CD4-positive, alpha-beta T cell (primary cell): ENCODE results near the gene ZNF823. TPM values are rescaled to one million over a fixed set of nuclear protein-coding genes. Genes with fewer than 3 reads are reported as not detected.
"Not testable (repeated sequence)": the region's sequence is repeated elsewhere in the genome, so short reads cannot be mapped to it uniquely, and the experiment has no call there.

Experiments used
- ATAC-seq: fragments of 200-7000 bp; cut with Tn5 transposase; one replicate; pipeline ENCODE4 v1.10.0; 2022; ENCODE audit warnings: mild to moderate bottlenecking; ENCODE audit not compliant: poor library complexity
- CTCF ChIA-PET: fragments of 350-600 bp; sonication (Branson Sonifier 250); formaldehyde crosslinking; loops from one replicate; lab custom pipeline; 2021; ENCODE audit warnings: antibody characterized with exemption, inconsistent platforms; lab: Charles Lee
- POLR2A ChIA-PET: fragments of 350-600 bp; sonication (Branson Sonifier 250); formaldehyde crosslinking; loops from one replicate; lab custom pipeline; 2021; ENCODE audit warnings: antibody characterized with exemption, inconsistent platforms; lab: Charles Lee
- DNase-seq, 14 experiments: peaks; one replicate each; pipeline ENCODE4 v3.0.0-alpha.2; 2013 to 2020; ENCODE audit warnings: mixed read lengths in 2 of 14
- H3K27ac ChIP-seq, 2 donors: one replicate each; pipeline versions ENCODE4 v1.5.1 to v1.7.0; 2013; ENCODE audit warnings: low read length in 2 of 2, low read depth in 1 of 2, mild to moderate bottlenecking in 1 of 2
- H3K27me3 ChIP-seq, 2 experiments: 1 replicate in 1 of 2; 2 replicates in 1 of 2; pipeline versions ENCODE4 v1.6.1 to v1.7.0; 2013; ENCODE audit warnings: low read length in 2 of 2, control low read depth in 1 of 2, mild to moderate bottlenecking in 1 of 2, moderate library complexity in 1 of 2; ENCODE audit not compliant: insufficient read depth in 2 of 2, control insufficient read depth in 1 of 2
- H3K36me3 ChIP-seq: one replicate; pipeline ENCODE4 v1.6.1; 2013; ENCODE audit warnings: low read length, control low read depth; ENCODE audit not compliant: insufficient read depth
- H3K4me1 ChIP-seq: one replicate; pipeline ENCODE4 v1.6.1; 2013; ENCODE audit warnings: low read length, control low read depth; ENCODE audit not compliant: insufficient read depth
- H3K4me3 ChIP-seq: one replicate; pipeline ENCODE4 v1.5.1; 2013; ENCODE audit warnings: mild to moderate bottlenecking, low read length, moderate library complexity
- H3K9me3 ChIP-seq, 2 experiments: 1 replicate in 1 of 2; 2 replicates in 1 of 2; pipeline versions ENCODE4 v1.6.1 to v1.7.0; 2013; ENCODE audit warnings: low read length in 2 of 2, mild to moderate bottlenecking in 2 of 2, control low read depth in 1 of 2, moderate library complexity in 1 of 2; ENCODE audit not compliant: control insufficient read depth in 1 of 2, insufficient read depth in 1 of 2
- H3K27ac Mint-ChIP-seq: one replicate; pipeline ENCODE4 v1.8.0; 2020; ENCODE audit warnings: mixed read lengths
- H3K27me3 Mint-ChIP-seq: one replicate; pipeline ENCODE4 v1.8.0; 2021; ENCODE audit warnings: mixed read lengths
- H3K36me3 Mint-ChIP-seq: one replicate; pipeline ENCODE4 v1.8.0; 2021; ENCODE audit warnings: low read depth, mixed read lengths
- H3K4me1 Mint-ChIP-seq: one replicate; pipeline ENCODE4 v1.8.0; 2021; ENCODE audit warnings: low read depth, mixed read lengths
- H3K4me3 Mint-ChIP-seq: one replicate; pipeline ENCODE4 v1.8.0; 2020; ENCODE audit warnings: mild to moderate bottlenecking, mixed read lengths
- H3K9me3 Mint-ChIP-seq: one replicate; pipeline ENCODE4 v1.8.0; 2020; ENCODE audit warnings: mixed read lengths
- intact Hi-C, 2 experiments: fragments of 100-400 bp; cut with DNase I in 1 of 2; cut with micrococcal nuclease in 1 of 2; formaldehyde crosslinking; loops; one replicate each; pipeline versions ENCODE4 v1.15.1 to v1.9.0; 2023 to 2025; cut with DNase I, micrococcal nuclease
- total RNA-seq, 174 experiments: library from RNA in 2 of 174; stranded (reverse) in 2 of 174; gene quantifications; one replicate each; pipeline ENCODE4 v1.2.3 and lab custom pipeline; 2021 to 2026
- TF ChIP-seq, protein P1 (sequence below): fragments of 200-600 bp; IDR thresholded peaks from one replicate; pipeline ENCODE4 v1.8.0; 2022; ENCODE audit warnings: antibody characterized with exemption, mild to moderate bottlenecking

ZNF823 gene
- total RNA-seq, 2 experiments from 2014 or later: 1.7 to 2.2 TPM

GRCh38 chr19:11684987-11685675 is 53.6 kb downstream of the ZNF823 start:
- intact Hi-C loops: no loop called here
- Mint-ChIP-seq H3K9me3 (peaks cover 19% of the 10 kb centered on the region), H3K36me3 (peaks cover 4% of the 10 kb centered on the region)

GRCh38 chr19:11680689-11681302 is 58.0 kb downstream of the ZNF823 start:
- ChIA-PET CTCF (no interaction called here), POLR2A (no interaction called here)
- Histone ChIP-seq H3K9me3 (peaks cover 41 to 44% of the 10 kb centered on the region in 2 experiments), H3K27ac (no peak overlapping the region), H3K36me3 (no peaks in the 10 kb centered on the region), H3K4me3 (no peak overlapping the region), H3K4me1 (no peaks in the 10 kb centered on the region), H3K27me3 (peaks cover 0 to 7% of the 10 kb centered on the region in 2 experiments)
- H3K4me3 Mint-ChIP-seq: no peak overlapping the region
- no peaks in the 10 kb centered on the region for H3K4me1 Mint-ChIP-seq
- DNase-seq: no peak
- intact Hi-C loops: no loop called here
- TF ChIP-seq, protein P1, sequence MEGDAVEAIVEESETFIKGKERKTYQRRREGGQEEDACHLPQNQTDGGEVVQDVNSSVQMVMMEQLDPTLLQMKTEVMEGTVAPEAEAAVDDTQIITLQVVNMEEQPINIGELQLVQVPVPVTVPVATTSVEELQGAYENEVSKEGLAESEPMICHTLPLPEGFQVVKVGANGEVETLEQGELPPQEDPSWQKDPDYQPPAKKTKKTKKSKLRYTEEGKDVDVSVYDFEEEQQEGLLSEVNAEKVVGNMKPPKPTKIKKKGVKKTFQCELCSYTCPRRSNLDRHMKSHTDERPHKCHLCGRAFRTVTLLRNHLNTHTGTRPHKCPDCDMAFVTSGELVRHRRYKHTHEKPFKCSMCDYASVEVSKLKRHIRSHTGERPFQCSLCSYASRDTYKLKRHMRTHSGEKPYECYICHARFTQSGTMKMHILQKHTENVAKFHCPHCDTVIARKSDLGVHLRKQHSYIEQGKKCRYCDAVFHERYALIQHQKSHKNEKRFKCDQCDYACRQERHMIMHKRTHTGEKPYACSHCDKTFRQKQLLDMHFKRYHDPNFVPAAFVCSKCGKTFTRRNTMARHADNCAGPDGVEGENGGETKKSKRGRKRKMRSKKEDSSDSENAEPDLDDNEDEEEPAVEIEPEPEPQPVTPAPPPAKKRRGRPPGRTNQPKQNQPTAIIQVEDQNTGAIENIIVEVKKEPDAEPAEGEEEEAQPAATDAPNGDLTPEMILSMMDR: no peak
- ATAC-seq: no peak
- peaks cover 14% of the 10 kb centered on the region for H3K27me3 Mint-ChIP-seq
- H3K36me3 Mint-ChIP-seq: no peaks in the 10 kb centered on the region
- H3K9me3 Mint-ChIP-seq: peaks cover 13% of the 10 kb centered on the region
- H3K27ac Mint-ChIP-seq: no peak overlapping the region

More at GRCh38 chr19:11684987-11685675, 53.6 kb downstream of the ZNF823 start:
- ChIA-PET CTCF (no interaction called here), POLR2A (no interaction called here)
- no peak overlapping the region for H3K4me3 Mint-ChIP-seq
- no peak overlapping the region for H3K27ac Mint-ChIP-seq
- TF ChIP-seq, protein P1: no peak
- no peaks in the 10 kb centered on the region for H3K4me1 Mint-ChIP-seq
- H3K27me3 Mint-ChIP-seq: peaks cover 19% of the 10 kb centered on the region
- Histone ChIP-seq H3K27ac (no peak overlapping the region), H3K9me3 (peaks cover 24 to 50% of the 10 kb centered on the region in 2 experiments), H3K36me3 (no peaks in the 10 kb centered on the region), H3K4me1 (no peaks in the 10 kb centered on the region), H3K4me3 (no peak overlapping the region), H3K27me3 (peaks cover 0 to 7% of the 10 kb centered on the region in 2 experiments)
- no peak for ATAC-seq
- no peak for DNase-seq

DNA sequence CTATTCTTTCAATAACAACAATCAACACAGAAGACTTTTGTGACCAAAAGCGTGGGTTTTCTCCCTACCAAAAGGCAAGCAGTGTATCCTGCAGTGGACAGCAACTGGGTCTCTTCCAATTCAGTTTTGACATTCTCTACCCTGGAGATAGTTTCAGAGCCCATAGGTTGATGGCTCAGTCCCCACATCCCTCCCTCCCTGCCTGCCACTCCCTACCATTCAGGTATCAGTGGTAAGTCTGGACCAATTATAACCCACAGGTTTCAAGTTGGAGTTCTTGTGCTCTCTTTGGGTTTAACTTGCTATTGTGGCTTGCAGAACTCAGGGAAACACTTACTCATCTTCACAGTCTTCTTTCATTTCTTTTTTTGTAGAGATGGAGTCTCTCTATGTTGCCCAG is 60.2 kb downstream of the ZNF823 start:
- CTCF ChIA-PET: no interaction called here
- H3K27ac ChIP-seq: no peak overlapping the region
- intact Hi-C loops: no loop called here

DNA sequence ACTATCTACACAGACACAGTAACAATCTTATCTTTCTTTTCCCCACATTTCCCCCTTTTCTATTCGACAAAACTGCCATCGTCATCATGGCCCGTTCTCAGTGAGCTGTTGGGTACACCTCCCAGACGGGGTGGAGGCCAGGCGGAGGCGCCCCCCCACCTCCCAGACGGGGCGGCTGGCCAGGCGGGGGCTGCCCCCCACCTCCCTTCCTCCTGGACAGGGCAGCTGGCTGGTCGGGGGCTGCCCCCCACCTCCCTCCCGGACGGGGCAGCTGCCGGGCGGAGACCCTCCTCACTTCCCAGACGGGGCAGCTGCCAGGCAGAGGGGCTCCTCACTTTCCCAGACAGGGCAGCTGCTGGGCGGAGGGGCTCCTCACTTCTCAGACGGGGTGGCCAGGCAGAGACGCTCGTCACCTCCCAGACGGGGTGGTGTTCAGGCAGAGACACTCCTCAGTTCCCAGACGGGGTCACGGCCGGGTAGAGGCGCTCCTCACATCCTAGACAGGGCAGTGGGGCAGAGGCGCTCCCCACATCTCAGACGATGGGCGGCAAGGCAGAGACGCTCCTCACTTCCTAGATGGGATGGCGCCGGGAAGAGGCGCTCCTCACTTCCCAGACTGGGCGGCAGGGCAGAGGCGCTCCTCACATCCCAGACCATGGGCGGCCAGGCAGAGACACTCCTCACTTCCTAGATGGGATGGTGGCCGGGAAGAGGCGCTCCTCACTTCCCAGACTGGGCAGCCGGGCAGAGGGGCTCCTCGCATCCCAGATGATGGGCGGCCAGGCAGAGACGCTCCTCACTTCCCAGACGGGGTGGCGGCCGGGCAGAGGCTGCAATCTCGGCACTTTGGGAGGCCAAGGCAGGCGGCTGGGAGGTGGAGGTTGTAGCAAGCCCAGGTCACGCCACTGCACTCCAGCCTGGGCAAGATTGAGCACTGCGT is 61.8 kb downstream of the ZNF823 start:
- POLR2A ChIA-PET, H3K9me3 Mint-ChIP-seq, H3K4me3 Mint-ChIP-seq, DNase-seq, H3K27ac ChIP-seq, ATAC-seq, H3K36me3 Mint-ChIP-seq, CTCF ChIA-PET, H3K4me1 ChIP-seq, H3K36me3 ChIP-seq, H3K4me1 Mint-ChIP-seq, H3K4me3 ChIP-seq, intact Hi-C loops, H3K27ac Mint-ChIP-seq: not testable (repeated sequence)
- Histone ChIP-seq H3K27me3 (peaks cover 11 to 22% of the 10 kb centered on the region in 2 experiments), H3K9me3 (peaks cover 13 to 52% of the 10 kb centered on the region in 2 experiments)
- peaks cover 40% of the 10 kb centered on the region for H3K27me3 Mint-ChIP-seq

More for the DNA sequence above, 60.2 kb downstream of the ZNF823 start:
- TF ChIP-seq, protein P1: no peak
- Histone ChIP-seq H3K36me3 (no peaks in the 10 kb centered on the region), H3K4me1 (peaks cover 9% of the 10 kb centered on the region), H3K27me3 (peaks cover 16 to 18% of the 10 kb centered on the region in 2 experiments), H3K9me3 (peaks cover 25 to 55% of the 10 kb centered on the region in 2 experiments), H3K4me3 (no peak overlapping the region)
- Mint-ChIP-seq H3K4me3 (no peak overlapping the region), H3K27me3 (peaks cover 30% of the 10 kb centered on the region), H3K27ac (no peak overlapping the region), H3K36me3 (no peaks in the 10 kb centered on the region), H3K9me3 (peaks cover 7% of the 10 kb centered on the region), H3K4me1 (no peaks in the 10 kb centered on the region)
- ATAC-seq: no peak
- DNase-seq: no peak
- POLR2A ChIA-PET: no interaction called here
